DND-41 (cell line): ENCODE results near the gene PKDCC.

Experiments used
- CTCF ChIP-seq: IDR thresholded peaks from 2 replicates; pipeline ENCODE4 v1.5.1; 2012; ENCODE audit warnings: borderline replicate concordance, low read length, moderate library complexity, mild to moderate bottlenecking; ENCODE audit not compliant: poor library complexity, severe bottlenecking; ENCODE audit errors: extremely low read depth
- EZH2 ChIP-seq: IDR thresholded peaks from 3 replicates; pipeline ENCODE4 v1.6.1; 2012; ENCODE audit warnings: borderline replicate concordance, low read depth, mild to moderate bottlenecking, moderate library complexity, low read length, inconsistent platforms; ENCODE audit not compliant: severe bottlenecking

GRCh38 chr2:42032745-42033144, 15.1 kb upstream of the PKDCC start:
- TF ChIP-seq CTCF: no peak
- no peak for TF ChIP-seq EZH2
